NCI-H2081 treated with DMSO at 0.1 percent for 48 hours (cell line): Measurements from ENCODE around the gene MAP1B.

ENCODE experiments used
- DNase-seq: peaks from one replicate; lab custom pipeline; 2025; lab: John Stamatoyannopoulos, UW

The MAP1B gene

DNA sequence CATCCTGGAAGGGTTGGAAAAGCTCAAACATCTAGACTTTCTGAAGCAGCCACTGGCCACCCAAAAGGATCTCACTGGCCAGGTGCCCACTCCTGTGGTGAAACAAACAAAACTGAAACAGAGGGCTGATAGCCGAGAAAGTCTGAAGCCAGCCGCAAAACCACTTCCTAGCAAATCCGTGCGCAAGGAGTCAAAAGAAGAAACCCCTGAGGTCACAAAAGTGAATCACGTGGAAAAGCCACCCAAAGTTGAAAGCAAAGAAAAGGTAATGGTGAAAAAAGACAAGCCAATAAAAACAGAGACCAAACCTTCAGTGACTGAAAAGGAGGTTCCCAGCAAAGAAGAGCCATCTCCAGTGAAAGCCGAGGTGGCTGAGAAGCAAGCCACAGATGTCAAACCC is 87.6 kb downstream of the MAP1B start:
- DNase-seq = no peak

DNA sequence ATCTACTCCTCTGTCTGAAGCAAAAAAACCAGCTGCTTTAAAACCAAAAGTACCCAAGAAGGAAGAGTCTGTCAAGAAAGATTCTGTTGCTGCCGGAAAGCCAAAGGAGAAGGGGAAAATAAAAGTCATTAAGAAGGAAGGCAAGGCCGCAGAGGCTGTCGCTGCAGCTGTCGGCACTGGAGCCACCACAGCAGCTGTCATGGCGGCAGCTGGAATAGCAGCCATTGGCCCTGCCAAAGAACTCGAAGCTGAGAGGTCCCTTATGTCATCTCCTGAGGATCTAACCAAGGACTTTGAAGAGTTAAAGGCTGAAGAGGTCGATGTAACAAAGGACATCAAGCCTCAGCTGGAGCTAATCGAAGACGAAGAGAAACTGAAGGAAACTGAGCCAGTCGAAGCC is 88.3 kb downstream of the MAP1B start:
- DNase-seq = no peak

DNA sequence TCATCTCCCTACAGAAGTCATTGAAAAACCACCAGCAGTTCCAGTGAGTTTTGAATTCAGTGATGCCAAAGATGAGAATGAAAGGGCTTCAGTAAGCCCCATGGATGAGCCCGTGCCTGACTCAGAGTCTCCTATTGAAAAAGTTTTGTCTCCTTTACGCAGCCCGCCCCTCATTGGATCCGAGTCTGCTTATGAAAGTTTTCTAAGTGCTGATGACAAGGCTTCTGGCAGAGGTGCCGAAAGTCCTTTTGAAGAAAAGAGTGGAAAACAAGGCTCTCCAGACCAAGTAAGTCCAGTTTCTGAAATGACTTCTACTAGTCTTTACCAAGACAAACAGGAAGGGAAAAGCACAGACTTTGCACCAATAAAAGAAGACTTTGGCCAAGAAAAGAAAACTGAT is 90.1 kb downstream of the MAP1B start:
- DNase-seq = no peak

DNA sequence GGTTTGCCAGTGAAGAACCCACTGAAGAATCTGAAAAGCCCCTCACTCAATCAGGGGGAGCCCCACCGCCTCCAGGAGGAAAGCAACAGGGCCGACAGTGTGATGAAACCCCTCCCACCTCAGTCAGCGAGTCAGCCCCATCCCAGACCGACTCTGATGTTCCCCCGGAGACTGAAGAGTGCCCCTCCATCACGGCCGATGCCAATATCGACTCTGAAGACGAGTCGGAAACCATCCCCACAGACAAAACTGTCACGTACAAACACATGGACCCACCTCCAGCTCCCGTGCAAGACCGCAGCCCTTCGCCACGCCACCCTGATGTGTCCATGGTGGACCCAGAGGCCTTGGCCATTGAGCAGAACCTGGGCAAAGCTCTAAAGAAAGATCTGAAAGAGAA is 92.4 kb downstream of the MAP1B start:
- no peak for DNase-seq

DNA sequence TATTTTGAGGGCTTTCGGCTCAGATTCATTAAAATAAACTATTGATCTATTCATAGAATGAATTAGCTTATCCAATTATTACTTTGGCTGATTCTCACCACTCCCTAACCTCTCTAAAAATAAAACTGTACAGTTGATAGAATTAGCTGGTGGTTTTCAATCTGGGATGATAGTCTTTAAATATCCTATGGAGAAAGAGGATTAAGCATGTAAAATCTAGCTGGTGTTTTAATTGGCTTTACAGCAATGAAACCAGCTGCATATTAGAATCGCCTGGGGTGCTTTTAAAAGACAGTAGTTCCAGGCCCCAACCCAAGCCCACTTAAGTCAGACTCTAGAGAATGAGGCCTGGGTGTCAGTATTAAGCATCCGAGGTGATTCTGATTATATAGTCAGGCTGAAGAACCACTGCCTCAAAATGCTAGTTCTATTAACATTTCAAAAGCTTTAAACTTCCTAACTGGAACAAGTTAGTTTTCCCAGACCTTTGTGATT is 95.1 kb downstream of the MAP1B start:
- no peak for DNase-seq

DNA sequence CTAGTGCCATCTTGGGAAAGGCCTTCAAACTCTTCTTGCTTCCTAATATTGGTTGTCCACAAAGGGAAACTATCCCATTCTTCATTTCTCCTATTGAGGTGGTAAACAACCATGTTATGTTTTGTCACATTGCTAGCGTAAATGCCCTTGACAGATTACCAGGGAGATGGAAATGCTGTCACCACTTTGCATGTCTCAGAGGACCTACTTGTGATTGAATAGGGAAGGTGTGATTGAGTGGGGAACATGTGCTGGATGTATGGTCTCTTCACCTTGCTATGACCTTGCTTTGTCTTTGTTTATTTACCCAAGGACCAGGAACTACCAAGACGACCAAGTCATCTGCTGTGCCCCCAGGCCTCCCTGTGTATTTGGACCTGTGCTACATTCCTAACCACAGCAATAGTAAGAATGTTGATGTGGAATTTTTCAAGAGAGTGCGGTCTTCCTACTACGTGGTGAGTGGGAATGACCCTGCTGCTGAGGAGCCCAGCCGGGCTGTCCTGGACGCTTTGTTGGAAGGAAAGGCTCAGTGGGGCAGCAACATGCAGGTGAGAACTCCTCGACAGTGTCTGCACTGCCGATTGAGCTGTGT is 96.1 kb downstream of the MAP1B start:
- no peak for DNase-seq

DNA sequence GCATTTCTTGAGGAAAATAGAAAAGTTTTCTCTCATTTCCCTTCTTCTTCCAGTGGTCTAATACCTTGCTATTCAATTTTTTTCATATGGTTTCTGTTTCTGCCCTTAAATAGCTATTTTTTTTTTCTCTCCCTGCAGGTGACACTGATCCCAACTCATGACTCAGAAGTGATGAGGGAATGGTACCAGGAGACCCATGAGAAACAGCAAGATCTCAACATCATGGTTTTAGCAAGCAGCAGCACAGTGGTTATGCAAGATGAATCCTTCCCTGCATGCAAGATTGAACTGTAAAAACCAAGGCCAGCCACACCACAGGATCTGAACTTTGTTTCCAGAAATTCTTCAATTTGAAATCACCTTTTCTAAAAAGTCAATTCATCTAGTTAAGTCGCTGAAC is 97.7 kb downstream of the MAP1B start:
- no peak for DNase-seq

DNA sequence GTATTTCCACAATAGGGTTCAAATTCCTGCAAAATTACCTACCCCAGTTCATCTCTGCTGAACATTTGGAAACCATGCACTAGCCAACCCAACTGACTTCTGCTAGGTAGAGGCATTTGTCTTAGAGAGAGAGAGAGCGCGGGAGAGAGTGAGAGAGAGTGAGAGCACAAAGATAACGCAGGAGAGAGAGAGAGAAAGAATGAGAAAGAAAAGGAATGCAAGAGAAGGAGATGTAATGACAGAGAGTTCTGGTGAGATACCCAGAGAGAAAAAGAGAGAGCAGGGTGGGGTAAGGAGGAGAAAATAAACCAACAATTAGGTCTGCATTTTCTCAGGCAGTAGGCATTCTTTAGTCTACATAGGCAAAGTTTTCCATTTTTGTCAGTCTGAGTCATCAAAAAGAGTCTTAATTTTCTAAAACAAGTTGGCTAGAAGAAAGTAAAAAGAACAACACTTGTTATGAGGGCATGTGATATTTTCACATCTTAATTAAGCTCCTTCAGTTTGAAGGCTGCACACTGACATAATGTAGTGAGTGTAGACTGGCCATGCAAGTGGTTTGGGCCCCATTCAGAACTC is 98.2 kb downstream of the MAP1B start:
- DNase-seq = no peak

DNA sequence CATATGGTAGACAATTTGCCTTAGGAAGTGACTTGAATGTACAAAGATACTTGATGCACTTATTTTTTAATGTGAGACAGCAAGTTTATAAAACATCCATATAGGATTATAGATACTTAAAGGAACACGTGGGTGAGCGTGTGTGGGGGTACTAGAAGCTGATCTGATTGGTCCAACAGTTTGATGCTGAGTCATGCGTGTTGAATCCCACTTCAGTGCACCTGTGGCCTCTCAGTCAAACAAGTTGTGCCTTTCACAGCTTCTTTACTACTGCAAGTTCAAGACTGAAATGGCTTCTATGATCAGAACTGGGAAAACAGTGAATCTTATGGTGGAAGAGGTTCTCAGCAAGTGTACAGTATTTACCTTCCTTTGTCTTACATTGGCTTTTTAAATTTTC is 98.9 kb downstream of the MAP1B start:
- DNase-seq = no peak

DNA sequence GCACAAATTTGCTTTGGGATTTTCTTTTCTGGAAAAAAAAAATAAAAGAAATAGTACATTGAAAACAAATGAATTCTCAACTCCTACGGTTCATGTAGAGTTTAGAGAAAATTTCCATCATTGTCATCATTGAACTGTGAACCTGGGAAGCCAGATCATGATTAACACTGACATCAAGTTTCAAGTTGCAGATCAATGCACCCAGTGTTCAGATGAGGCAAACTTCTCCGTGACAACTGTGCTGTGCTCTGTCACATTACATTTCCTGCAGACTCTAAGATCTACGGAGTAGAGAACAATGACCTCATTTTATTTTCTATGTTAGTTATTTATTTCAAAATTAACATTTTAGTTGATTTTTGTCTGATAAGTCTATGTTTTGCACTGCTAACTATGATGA is 99.7 kb downstream of the MAP1B start:
- DNase-seq = no peak

DNA sequence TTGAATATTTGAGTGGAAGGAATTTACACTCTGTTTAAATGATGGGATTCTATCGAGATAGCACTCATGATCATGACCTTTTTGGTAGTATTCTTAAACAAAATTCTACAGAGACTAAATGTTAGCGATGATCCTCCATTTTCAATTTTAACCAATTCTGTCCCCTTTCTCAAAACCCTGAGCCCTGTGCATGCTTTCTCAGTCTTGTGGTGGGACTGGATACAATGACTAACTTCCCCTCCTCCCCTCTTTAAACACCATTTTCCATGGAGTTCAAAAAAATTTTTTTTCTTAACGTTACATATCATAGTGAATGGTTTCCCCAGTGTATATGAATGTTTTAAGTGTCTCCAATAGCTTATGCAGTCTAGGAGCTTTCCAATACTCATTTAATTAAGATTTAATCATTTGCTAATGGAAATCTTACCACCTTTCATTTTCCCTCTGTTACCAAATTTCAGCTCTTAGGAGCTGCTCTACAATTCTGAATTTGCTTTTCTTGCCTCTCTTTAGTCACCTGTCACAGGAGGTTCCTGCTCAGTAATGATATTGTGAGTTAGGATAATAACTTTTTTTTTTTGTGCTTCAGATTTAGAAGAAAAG is 101.2 kb downstream of the MAP1B start:
- no peak for DNase-seq

DNA sequence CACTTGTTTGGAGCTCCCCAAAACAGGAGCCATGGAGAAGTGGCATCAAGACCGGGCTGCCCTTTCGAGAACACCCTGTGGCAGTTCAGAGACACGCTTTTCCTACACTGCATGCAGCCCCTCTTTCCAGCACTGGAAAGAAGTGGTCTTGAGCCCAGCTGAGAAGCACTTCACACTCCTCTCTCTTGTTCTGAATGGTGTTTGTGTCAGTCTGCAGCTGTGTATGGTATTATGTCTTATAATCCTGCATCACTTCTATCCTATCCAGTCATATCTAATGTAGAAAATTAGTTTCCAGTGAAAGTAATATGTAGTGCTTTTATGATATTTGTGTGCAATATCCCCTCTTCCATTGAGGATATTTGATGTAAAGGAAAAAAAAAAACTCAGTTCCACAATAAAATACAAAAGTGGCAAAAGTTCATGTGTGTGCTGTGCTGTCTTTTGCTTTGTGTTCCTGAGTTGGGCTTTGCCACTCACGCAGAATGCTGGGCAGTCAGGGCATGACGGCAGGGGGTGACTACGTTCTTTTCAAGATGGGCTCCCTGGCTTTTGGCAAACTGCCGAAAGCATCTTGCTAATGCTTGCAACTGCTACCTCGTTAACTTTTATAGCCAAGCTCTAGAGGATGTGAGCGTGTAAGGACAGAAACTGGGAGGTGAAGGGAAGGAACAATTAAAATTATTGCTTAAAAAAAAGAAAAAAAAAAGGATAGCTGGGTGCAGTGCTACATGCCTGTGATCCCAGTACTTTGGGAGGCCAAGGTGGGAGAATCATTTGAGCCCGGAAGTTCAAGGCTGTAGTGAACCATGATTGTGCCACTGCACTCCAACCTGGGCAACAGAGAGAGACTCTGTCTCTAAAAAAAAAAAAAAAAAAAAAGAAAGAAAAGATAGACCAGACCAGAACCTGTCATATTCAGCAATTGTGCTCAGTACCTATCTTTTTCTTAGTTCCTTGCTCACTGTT is 102.2 kb downstream of the MAP1B start:
- no peak for DNase-seq

DNA sequence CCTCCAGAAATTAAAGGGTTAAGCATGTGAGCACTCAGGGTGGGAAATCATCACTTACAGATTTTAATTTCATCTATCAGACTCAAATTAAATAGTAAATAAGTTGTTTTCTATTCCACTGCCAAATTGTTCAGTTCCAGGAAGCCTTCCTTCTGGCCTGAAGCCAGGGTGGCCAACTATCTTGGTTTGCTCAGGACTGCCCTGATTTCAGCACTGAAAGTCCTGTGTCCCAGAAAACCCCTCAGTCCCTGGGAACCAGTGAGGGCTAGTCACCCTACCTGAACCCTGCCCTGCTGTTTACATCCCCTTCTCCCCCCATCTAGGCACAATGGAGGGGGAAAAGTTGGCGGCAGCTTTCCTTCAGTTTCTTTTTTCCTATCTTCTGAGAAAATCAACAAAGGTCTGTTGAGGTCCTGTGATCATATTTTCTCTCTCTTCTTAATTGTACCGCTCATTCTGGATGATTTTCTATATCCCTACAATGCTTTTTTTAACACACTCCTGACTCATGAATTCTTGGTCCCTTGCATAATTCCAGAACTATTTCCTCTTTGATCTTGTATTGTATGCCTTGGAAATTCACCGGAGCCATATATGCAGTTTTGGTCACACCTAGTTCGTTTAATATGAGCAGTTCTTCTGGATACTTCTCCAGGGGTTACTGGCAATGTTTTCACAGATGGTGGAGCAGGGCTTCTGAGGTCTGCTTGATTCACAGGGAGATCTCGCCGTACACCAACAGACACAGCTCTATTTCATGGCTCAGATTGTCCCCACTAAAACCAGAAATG is 103.8 kb downstream of the MAP1B start:
- no peak for DNase-seq

DNA sequence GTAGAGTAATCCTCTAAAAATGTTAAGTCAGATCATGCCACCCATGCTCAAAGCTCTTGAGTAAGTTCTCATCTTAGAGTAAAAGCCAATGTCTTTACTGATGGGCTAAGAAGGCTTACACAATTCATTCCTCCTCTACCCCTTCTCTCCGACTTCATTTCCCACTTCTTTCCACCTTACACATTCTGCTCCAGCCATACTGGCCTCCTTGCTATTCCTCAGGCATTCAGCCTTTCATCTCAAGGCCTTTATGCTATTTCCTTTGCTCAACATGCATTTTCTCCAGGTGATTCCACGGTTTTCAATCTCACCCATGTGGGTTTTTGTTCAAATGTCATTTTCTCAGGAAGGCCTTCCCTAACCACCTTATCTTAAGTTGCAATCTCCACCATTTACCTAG is 104.9 kb downstream of the MAP1B start:
- no peak for DNase-seq

DNA sequence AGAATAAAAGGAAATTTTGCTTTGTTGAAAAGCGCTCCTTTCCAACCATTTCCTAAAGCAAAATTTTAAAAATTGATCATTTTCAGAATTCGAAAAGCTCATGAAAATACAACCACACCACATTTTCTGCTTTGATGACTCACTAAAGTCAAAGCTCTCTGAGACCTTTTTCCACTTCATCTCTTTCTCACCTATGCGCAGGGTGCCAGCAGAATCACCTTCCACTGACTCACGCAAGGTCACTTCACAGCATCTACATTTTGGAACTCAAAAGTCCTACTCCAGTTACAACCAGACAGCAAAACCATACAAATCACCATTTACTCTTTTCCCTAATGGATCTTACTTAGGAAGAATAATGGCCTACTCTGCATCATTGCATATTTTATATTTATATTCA is 106.2 kb downstream of the MAP1B start:
- no peak for DNase-seq

DNA sequence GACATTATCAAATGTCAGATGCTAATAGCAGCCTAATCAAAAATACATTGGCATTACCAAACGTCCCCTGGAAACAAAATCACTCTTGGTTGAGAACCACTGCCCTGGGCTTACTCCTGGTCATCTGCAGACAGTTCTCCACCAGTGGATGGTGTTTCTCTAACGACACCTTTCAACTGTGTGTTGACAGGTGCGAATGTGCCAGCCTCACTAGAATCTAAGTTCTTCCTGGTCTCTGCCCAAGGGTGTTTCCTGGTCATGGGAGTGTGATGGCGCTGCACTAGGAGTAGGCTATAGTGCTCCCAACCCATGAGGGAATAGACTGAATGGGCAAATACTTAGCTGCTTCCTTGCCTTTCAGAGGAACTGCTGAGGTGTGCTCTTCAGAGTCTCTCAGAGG is 106.9 kb downstream of the MAP1B start:
- DNase-seq = no peak

DNA sequence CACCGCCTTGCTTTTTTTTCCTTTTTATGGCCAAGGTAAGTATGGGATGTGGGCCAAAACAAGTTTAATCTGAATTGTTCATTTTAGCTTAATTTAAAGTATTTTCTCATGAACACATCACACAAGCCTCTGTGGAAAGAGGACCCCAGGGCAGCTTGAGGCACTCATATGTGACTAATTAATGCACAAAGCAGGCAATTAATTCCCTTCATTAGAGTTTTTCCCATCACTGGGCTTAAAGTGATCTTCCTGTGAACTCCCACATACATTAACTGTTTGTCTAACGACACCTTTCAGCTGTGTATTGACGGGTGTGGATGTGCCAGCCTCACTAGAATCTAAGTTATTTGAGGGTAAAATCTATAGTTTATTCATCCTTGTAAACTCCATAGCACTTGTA is 109.5 kb downstream of the MAP1B start:
- DNase-seq = no peak

DNA sequence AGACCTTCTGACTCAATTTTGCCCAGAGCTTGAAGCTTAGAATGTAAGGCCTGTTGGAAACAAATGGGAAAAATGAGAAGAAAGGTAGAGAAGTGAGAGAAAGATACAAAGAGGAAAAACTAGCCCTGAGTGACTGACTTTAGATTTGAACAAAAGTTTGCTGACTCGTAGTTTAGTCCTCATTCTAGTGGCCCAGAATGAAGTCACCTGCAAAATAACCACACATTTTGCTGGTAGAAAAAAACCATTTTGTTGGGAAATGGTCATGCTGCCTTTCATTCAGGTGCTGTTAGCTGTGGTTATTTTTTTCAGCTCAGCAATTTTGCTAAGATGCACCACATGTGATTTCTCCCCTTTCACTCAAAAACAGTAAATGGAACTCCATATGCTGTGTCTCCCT is 113.8 kb downstream of the MAP1B start:
- DNase-seq = no peak

DNA sequence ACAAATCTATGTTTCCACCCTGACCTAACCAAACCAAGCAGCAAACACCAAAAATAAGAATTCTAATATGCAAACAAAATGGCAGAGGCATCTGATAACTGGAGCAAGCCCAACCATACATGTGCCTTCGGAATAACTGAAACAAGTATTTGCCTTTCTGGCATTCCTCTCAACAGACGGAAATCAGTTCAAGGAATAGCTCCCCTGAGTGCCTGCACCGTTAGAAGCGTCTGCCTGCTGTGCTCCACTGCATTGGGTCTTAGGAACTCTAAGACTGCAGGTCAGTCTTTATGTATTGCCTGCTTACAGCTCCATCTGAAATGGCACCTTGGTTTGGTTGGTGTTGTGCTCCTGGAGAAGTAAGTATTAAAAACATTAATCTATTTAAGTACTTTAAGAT is 114.3 kb downstream of the MAP1B start:
- no peak for DNase-seq

DNA sequence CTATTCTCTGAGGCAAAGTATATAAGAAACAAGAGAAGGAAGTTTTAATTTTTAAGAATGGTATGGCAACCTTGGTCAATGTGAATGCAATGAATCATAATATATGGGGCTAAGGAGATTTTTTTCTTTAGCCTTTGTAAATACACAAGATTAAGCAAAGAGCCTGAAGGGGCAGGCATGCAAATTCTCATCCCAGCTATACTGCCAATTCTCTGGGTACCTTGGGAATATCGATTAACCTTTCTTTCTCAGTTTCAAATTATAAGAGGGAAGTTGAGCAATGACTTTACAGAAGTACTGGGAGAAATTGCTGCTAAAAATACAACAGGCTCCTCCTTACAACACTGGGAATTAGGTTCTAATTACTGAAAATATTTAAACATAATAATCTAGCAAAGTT is 115.2 kb downstream of the MAP1B start:
- no peak for DNase-seq

DNA sequence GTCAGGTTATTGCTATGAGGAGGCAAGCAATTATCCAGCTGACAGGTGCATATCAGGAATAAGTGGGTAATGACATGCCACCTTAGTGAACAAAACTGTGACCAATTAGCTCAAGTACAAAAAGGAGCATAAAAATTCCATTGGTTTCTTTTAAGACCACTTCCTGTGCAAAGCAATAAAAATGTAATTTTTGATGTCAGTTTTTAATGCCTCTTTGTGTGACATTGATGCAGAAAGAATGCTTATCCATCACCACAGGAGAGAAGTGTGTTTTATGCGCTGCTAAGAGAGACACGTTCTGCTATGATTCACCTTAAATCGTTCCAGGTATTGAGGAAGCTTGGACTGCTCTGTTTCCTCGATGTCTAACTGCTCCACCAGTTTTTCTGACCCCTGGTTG is 116.1 kb downstream of the MAP1B start:
- no peak for DNase-seq

DNA sequence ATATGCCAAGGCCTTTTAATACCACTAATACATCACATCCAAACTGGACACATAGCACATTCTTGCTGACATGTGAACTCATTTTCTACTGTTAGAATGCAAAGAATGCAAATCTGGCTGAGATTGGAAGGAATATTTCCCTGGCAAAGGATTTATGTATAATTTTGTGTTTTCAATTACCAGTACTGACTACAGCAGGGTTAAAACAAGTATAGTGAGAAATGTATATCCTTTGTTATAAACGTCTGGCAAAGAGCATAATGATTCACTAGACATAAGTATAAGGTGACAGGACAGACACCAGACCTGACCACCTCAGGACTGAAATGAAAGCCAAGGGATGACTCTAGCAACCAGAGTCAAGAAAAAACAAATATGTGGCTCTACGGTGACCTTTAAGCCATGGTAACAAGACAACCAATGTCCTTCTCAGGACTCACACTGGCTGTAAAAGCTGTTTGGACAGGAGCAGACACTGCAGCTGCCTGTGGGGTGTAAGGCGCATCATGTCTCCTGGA is 117.7 kb downstream of the MAP1B start:
- DNase-seq = no peak
